Body of pancreas (tissue), 4 donors: ENCODE measurements around the gene SLC16A7. TPM values are rescaled to one million over a fixed set of nuclear protein-coding genes. Genes with fewer than 3 reads are reported as not detected.
A peak's percentile ranks its signal among the peaks of the same experiment; 100 is the strongest.

ENCODE experiments used
- ATAC-seq: fragments of 150-250 bp; one replicate; pipeline ENCODE4 v1.9.1; 2016
- DNase-seq, 4 donors: peaks; one replicate each; pipeline ENCODE4 v3.0.0-alpha.2; 2019
- H3K27ac ChIP-seq, 4 donors: fragments of 200-600 bp; sonication (generic); 1 replicate in 3 of 4; 2 replicates in 1 of 4; pipeline versions ENCODE4 v1.5.1 to v1.6.1; 2016 to 2019; ENCODE audit warnings: mild to moderate bottlenecking in 1 of 4, mixed read lengths in 1 of 4, moderate library complexity in 1 of 4
- H3K27me3 ChIP-seq, 2 donors: fragments of 200-600 bp; sonication (generic); one replicate each; pipeline ENCODE4 v1.6.0; 2016; ENCODE audit warnings: mild to moderate bottlenecking in 1 of 2
- H3K36me3 ChIP-seq, 2 donors: fragments of 200-600 bp; sonication (generic); replicated peaks in 1 of 2; 2 replicates each; pipeline ENCODE4 v1.5.1; 2016; ENCODE audit warnings: low read depth in 2 of 2; ENCODE audit not compliant: insufficient read depth in 1 of 2
- H3K4me1 ChIP-seq: fragments of 200-600 bp; sonication (generic); one replicate; pipeline ENCODE4 v1.6.0; 2016
- H3K4me3 ChIP-seq, 2 donors: fragments of 200-600 bp; sonication (generic); 1 replicate in 1 of 2; 2 replicates in 1 of 2; pipeline ENCODE4 v1.5.1; 2016 to 2019
- H3K9me3 ChIP-seq, 3 donors: fragments of 200-600 bp; sonication (generic); 1 replicate in 2 of 3; 2 replicates in 1 of 3; pipeline ENCODE4 v1.5.1; 2016
- POLR2A ChIP-seq, 3 donors: fragments of 450-650 bp; IDR thresholded peaks; one replicate each; pipeline ENCODE4 v1.6.1; 2016; ENCODE audit warnings: antibody characterized with exemption in 3 of 3, mild to moderate bottlenecking in 2 of 3
- WGBS, 2 donors: methylation state at CpG; one replicate each; pipeline ENCODE4 v1.1.5; 2017; 5-methylcytosine and 5-hydroxymethylcytosine counted together
- intact Hi-C: fragments of 100-400 bp; cut with DNase I; formaldehyde crosslinking; loops from one replicate; pipeline ENCODE4 v1.15.1; 2023
- total RNA-seq, 2 donors: library from RNA; depleted of rRNA; stranded (reverse); fragments of >200 nt; gene quantifications; one replicate each; pipeline ENCODE4 v1.1.0, GENCODE V29; 2016
- TF ChIP-seq, protein P1 (sequence below), 7 experiments: fragments of 450-650 bp in 4 of 7; fragments of 200-600 bp in 3 of 7; sonication (generic) in 3 of 7; IDR thresholded peaks; one replicate each; pipeline ENCODE4 v1.5.1; 2016 to 2019; ENCODE audit warnings: antibody characterized with exemption in 7 of 7

Gene SLC16A7
- total RNA-seq, 2 donors from 2014 or later: 36.8 to 50.4 TPM

GRCh38 chr12:59619461-59620240, 23.8 kb downstream of the SLC16A7 start:
- no peak for ATAC-seq
- no peaks in the 10 kb centered on the region for H3K9me3 ChIP-seq

DNA sequence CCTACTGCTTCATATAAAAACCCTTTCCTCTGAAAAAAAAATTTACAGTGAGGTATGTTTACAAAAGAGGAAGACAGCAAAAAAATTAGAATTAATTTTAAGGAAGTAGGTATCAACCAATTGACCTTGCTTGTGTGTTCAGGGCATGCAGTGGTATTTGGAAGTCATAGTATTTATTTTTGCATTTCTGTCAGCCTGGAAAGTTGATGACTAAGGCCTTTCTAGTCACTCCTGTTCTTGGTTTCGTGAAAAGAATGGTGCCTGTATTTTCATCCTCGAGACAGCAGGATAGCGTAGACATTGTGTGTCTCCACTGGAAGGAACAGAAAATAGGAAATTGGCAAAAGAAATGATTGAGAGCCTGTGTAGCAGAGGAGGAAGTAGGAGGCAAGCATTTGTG, 24.5 kb downstream of the SLC16A7 start:
- intact Hi-C loops: no loop called here
- DNase-seq: no peak
- no peaks in the 10 kb centered on the region for H3K9me3 ChIP-seq
- ATAC-seq: no peak
- H3K36me3 ChIP-seq: no peaks in the 10 kb centered on the region
- peak overlapping the region in 2 of 4 donors; percentile 36 to 65 for H3K27ac ChIP-seq
- peaks cover 22% of the 10 kb centered on the region for H3K4me1 ChIP-seq
- no peak overlapping the region for H3K4me3 ChIP-seq
- WGBS, 2 donors: 43 to 45% methylated on average over 3 of the region's 3 CpGs
- no peaks in the 10 kb centered on the region for H3K27me3 ChIP-seq
- TF ChIP-seq, protein P1, sequence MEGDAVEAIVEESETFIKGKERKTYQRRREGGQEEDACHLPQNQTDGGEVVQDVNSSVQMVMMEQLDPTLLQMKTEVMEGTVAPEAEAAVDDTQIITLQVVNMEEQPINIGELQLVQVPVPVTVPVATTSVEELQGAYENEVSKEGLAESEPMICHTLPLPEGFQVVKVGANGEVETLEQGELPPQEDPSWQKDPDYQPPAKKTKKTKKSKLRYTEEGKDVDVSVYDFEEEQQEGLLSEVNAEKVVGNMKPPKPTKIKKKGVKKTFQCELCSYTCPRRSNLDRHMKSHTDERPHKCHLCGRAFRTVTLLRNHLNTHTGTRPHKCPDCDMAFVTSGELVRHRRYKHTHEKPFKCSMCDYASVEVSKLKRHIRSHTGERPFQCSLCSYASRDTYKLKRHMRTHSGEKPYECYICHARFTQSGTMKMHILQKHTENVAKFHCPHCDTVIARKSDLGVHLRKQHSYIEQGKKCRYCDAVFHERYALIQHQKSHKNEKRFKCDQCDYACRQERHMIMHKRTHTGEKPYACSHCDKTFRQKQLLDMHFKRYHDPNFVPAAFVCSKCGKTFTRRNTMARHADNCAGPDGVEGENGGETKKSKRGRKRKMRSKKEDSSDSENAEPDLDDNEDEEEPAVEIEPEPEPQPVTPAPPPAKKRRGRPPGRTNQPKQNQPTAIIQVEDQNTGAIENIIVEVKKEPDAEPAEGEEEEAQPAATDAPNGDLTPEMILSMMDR (IDR thresholded peaks at IDR 0.05): no peak
- TF ChIP-seq POLR2A (IDR thresholded peaks at IDR 0.05): no peak

More at GRCh38 chr12:59619461-59620240, 23.8 kb downstream of the SLC16A7 start:
- WGBS, 2 donors: 45 to 50% methylated on average over 1 of the region's 1 CpG
- H3K4me1 ChIP-seq: peaks cover 26% of the 10 kb centered on the region
- TF ChIP-seq, protein P1 (IDR thresholded peaks at IDR 0.05): no peak
- peak overlapping the region in 2 of 4 donors; percentile 36 to 65 for H3K27ac ChIP-seq
- H3K4me3 ChIP-seq: no peak overlapping the region
- H3K36me3 ChIP-seq: no peaks in the 10 kb centered on the region
- H3K27me3 ChIP-seq: no peaks in the 10 kb centered on the region
- DNase-seq: peak in 1 of 4 donors; percentile 12
- intact Hi-C loops: no loop called here

GRCh38 chr12:59624732-59625460, 29.1 kb downstream of the SLC16A7 start:
- TF ChIP-seq, protein P1 (IDR thresholded peaks at IDR 0.05): no peak
- TF ChIP-seq POLR2A (IDR thresholded peaks at IDR 0.05): no peak
- no peaks in the 10 kb centered on the region for H3K27me3 ChIP-seq
- DNase-seq (no peak), ATAC-seq (no peak)
- peaks cover 13% of the 10 kb centered on the region for H3K4me1 ChIP-seq
- H3K4me3 ChIP-seq: no peak overlapping the region
- whole genome bisulfite sequencing, 2 donors: 80 to 100% methylated on average over 1 of the region's 1 CpG
- no peak overlapping the region for H3K27ac ChIP-seq
- no peaks in the 10 kb centered on the region for H3K9me3 ChIP-seq
- intact Hi-C loops: no loop called here
- H3K36me3 ChIP-seq: no peaks in the 10 kb centered on the region

DNA sequence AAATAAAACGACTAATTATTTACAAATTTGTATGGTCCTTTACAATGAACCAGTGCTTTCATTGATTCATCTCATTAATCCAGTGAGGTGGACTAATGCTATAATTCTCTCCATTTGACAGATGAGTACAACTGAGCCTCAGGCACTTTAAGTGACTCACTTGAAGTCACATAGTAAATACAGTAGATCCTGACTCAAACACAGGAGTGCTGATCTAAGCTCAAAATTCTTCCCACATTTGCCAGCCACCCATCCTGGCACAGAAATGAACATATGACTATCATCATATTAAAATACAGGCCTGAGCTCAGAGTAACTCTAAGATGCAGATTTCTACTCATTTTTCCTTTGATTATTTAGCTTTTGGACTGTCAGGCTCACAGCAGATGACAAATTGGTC, 30.6 kb downstream of the SLC16A7 start:
- H3K27me3 ChIP-seq: no peaks in the 10 kb centered on the region
- TF ChIP-seq, protein P1 (IDR thresholded peaks at IDR 0.05): no peak
- no peak for TF ChIP-seq POLR2A (IDR thresholded peaks at IDR 0.05)
- WGBS, 2 donors: 54 to 59% methylated on average over 1 of the region's 1 CpG

More for the DNA sequence above, 30.6 kb downstream of the SLC16A7 start:
- Histone ChIP-seq H3K36me3 (no peaks in the 10 kb centered on the region), H3K27ac (no peak overlapping the region), H3K9me3 (no peaks in the 10 kb centered on the region), H3K4me3 (no peak overlapping the region), H3K4me1 (no peaks in the 10 kb centered on the region)
- DNase-seq: no peak
- intact Hi-C loops: no loop called here
- no peak for ATAC-seq
